Thoracic aorta (tissue), 2 donors: ENCODE data around the gene SERTM1. TPM values are rescaled to one million over a fixed set of nuclear protein-coding genes. Genes with fewer than 3 reads are reported as not detected.

Experiments used
- ATAC-seq: fragments of 150-250 bp; one replicate; pipeline ENCODE4 v1.8.0; 2017; ENCODE audit warnings: low read depth; ENCODE audit not compliant: insufficient number of reproducible peaks, low FRiP score
- DNase-seq: peaks from one replicate; pipeline ENCODE4 v3.0.0-alpha.2; 2020; ENCODE audit warnings: low spot score
- H3K27ac ChIP-seq, 2 donors: fragments of 200-600 bp; sonication (generic); 1 replicate in 1 of 2; 2 replicates in 1 of 2; pipeline ENCODE4 v1.5.1; 2016; ENCODE audit warnings: mild to moderate bottlenecking in 2 of 2, moderate library complexity in 2 of 2
- H3K27me3 ChIP-seq: fragments of 200-600 bp; sonication (generic); replicated peaks from 2 replicates; pipeline ENCODE4 v1.6.0; 2016; ENCODE audit warnings: mild to moderate bottlenecking; ENCODE audit not compliant: insufficient read depth
- H3K36me3 ChIP-seq: fragments of 200-600 bp; sonication (generic); one replicate; pipeline ENCODE4 v1.5.1; 2016
- H3K4me1 ChIP-seq, 2 donors: fragments of 200-600 bp; sonication (generic); 1 replicate in 1 of 2; 2 replicates in 1 of 2; pipeline versions ENCODE4 v1.5.1 to v1.6.0; 2016; ENCODE audit warnings: low read depth in 2 of 2, mild to moderate bottlenecking in 1 of 2; ENCODE audit not compliant: control insufficient read depth in 1 of 2
- H3K4me3 ChIP-seq: fragments of 200-600 bp; sonication (generic); 2 replicates; pipeline ENCODE4 v1.5.1; 2016; ENCODE audit warnings: mild to moderate bottlenecking
- H3K9me3 ChIP-seq: fragments of 200-600 bp; sonication (generic); 2 replicates; pipeline ENCODE4 v1.5.1; 2016
- CTCF ChIP-seq: fragments of 200-600 bp; sonication (generic); IDR thresholded peaks from one replicate; pipeline ENCODE4 v1.5.1; 2019; ENCODE audit warnings: antibody characterized with exemption
- total RNA-seq, 2 donors: library from RNA; depleted of rRNA; stranded (reverse); fragments of >200 nt; gene quantifications; one replicate each; pipeline versions ENCODE4 v1.1.0 to v1.2.3, GENCODE V29; 2016

The SERTM1 gene
- total RNA-seq, 2 donors from 2014 or later, result not detected

- H3K9me3 ChIP-seq, result no peaks in the 10 kb centered on the region
- no peak overlapping the region for H3K27ac ChIP-seq
- no peak for DNase-seq
- no peaks in the 10 kb centered on the region for H3K36me3 ChIP-seq
- H3K4me1 ChIP-seq, result no peaks in the 10 kb centered on the region
- no peak for ATAC-seq
- H3K4me3 ChIP-seq, result no peak overlapping the region
- H3K27me3 ChIP-seq, result no peaks in the 10 kb centered on the region
- no peak for TF ChIP-seq CTCF
Observed at GRCh38 chr13:36685927-36686326, 12.1 kb downstream of the SERTM1 start.

GRCh38 chr13:36696410-36697010, 22.7 kb downstream of the SERTM1 start:
- TF ChIP-seq CTCF, result no peak
- no peaks in the 10 kb centered on the region for H3K9me3 ChIP-seq
- H3K27me3 ChIP-seq, result no peaks in the 10 kb centered on the region
- no peaks in the 10 kb centered on the region for H3K4me1 ChIP-seq
- H3K36me3 ChIP-seq, result no peaks in the 10 kb centered on the region
- H3K27ac ChIP-seq, result no peak overlapping the region
- H3K4me3 ChIP-seq, result no peak overlapping the region
- DNase-seq (no peak), ATAC-seq (no peak)

- Histone ChIP-seq H3K4me3 (no peak overlapping the region), H3K27ac (no peak overlapping the region), H3K36me3 (no peaks in the 10 kb centered on the region), H3K4me1 (no peaks in the 10 kb centered on the region), H3K9me3 (no peaks in the 10 kb centered on the region), H3K27me3 (no peaks in the 10 kb centered on the region)
- no peak for DNase-seq
- ATAC-seq, result no peak
- TF ChIP-seq CTCF, result no peak
Observed at GRCh38 chr13:36700170-36700569, 26.4 kb downstream of the SERTM1 start.

- Histone ChIP-seq H3K27ac (no peak overlapping the region), H3K9me3 (no peaks in the 10 kb centered on the region), H3K27me3 (no peaks in the 10 kb centered on the region), H3K4me3 (no peak overlapping the region), H3K4me1 (peaks cover 0 to 4% of the 10 kb centered on the region in 2 donors), H3K36me3 (no peaks in the 10 kb centered on the region)
- ATAC-seq (no peak), DNase-seq (no peak)
- no peak for TF ChIP-seq CTCF
Observed at GRCh38 chr13:36706755-36707154, 32.9 kb downstream of the SERTM1 start.

GRCh38 chr13:36709136-36709890, 35.5 kb downstream of the SERTM1 start:
- no peaks in the 10 kb centered on the region for H3K36me3 ChIP-seq

More at GRCh38 chr13:36709136-36709890, 35.5 kb downstream of the SERTM1 start:
- no peak for ATAC-seq
- H3K27me3 ChIP-seq, result no peaks in the 10 kb centered on the region
- DNase-seq, result no peak
- TF ChIP-seq CTCF, result no peak
- peaks cover 0 to 4% of the 10 kb centered on the region in 2 donors for H3K4me1 ChIP-seq
- H3K27ac ChIP-seq, result no peak overlapping the region
- H3K9me3 ChIP-seq, result no peaks in the 10 kb centered on the region
- H3K4me3 ChIP-seq, result no peak overlapping the region
